Activated CD4-positive, alpha-beta T cell treated with anti-CD3 and anti-CD28 coated beads for 48 hours (primary cell): ENCODE data around the gene TNNT2.

Experiments used
- DNase-seq: peaks from one replicate; pipeline ENCODE4 v3.0.0-alpha.2; 2020

TNNT2 gene

GRCh38 chr1:201354901-201355295 lies 22.6 kb downstream of the TNNT2 start:
- no peak for DNase-seq

DNA sequence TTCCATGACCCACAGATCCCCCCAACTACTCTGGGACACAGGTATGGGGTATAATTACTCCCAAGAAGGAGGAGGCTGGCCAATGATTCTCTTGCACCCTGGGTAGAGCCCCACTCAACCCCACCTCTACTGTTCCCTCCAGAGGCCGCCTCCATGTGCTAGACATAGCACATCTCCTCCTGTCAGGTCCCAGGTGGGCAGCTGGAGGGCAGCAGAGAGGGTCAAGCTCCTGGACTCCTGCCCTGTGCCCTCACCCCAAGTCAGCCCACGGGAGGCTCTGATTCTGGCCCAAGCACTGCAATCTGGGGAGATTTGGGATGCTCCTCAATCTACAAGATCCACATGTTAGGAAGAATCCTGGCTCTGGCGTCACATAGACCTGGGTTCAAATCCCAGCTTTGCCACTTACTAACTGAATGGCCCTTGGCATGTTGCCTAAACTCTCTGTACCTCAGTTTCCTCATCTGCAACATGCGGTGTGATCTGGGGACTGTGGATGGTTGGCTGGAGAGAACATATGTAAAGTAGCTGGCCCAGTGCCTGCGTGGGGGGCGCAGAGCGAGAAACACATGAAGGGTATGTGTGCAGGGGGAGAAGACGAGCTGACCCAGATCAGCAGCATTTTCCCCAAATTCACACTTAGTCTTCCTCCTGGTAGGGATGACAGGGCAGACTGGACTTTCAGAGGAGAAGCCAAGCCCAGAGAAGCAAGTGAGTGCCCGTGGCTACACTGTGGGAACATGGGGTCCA lies 23.2 kb downstream of the TNNT2 start:
- DNase-seq = no peak

GRCh38 chr1:201353186-201353940 lies 24.1 kb downstream of the TNNT2 start:
- DNase-seq = no peak

DNA sequence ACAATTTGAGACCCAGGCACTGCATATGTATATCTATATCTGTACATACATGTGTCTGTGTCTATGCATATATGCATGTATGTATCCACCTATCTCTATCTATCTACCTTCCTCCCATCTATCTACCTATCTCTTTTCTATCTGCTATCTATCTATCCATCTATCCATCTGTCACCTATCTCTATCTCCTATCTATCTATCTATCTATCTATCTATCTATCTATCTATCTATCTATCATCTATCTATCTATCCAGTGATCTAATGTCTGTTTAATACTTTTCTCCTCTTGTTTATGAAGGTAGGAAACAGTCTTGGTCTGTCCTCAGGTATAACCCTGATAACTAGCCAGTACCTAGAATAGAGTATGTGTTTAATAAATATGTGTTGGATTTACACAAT lies 25.9 kb downstream of the TNNT2 start:
- DNase-seq = no peak

GRCh38 chr1:201350884-201351283 lies 26.6 kb downstream of the TNNT2 start:
- DNase-seq = no peak

DNA sequence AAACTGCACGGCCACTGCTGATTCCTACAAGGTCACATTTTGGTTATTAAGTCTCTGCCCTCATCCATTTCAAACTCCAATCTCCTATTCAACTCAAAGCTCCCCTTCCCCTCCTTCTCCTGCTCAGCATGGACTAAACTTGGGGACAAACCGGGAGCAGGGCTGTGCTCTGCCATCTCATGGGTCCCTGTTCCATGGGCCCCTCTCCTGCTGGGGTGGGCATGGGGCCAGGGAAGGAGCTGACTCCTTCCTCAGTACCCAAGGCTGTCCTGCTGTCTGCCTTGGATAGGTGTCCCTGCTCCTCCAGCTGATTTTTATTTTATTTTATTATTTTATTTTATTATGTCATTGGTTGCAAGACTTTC lies 27.1 kb downstream of the TNNT2 start:
- DNase-seq = no peak

- DNase-seq = no peak
These were observed 28.4 kb downstream of the TNNT2 start for GRCh38 chr1:201349092-201349491.

DNA sequence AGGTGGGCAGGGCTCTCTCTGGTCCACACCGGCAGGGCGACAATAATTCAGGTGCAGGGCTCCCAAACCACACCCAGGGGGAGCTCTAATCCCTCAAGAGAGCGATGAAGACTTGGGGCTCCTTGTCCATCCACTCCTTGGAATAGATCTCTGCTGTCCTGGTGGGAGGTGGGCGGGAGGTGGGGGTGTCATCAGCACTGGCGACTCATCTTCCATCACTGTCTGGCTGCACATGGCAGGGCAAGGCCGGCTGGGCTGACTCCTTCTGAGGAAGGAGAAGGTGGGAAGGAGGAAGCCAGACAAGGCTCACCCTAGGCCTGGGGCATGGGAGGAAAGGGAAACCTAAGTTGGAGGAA lies 29.3 kb downstream of the TNNT2 start:
- DNase-seq = peak; percentile 54

- no peak for DNase-seq
These were observed 29.8 kb downstream of the TNNT2 start for GRCh38 chr1:201347498-201348210.

DNA sequence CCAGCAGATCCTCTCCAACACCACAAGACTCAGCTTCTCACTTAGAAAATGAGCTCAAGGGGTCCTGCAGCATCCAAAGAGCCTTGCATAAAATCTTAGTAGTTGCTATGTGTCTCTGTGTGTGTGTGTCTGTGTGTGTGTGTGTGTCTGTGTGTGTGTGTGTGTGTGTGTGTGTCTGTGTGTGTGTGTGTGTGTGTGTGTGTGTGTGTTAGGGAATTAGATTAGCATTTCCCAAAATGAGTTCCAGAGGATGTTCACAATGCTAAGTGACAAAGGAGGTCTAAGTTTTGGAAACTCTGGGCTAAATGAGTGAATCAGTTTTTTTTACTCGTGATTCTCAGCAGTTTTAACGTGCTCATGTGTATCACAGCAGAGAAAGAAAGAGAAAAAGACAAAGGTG lies 30.5 kb downstream of the TNNT2 start:
- DNase-seq = no peak

DNA sequence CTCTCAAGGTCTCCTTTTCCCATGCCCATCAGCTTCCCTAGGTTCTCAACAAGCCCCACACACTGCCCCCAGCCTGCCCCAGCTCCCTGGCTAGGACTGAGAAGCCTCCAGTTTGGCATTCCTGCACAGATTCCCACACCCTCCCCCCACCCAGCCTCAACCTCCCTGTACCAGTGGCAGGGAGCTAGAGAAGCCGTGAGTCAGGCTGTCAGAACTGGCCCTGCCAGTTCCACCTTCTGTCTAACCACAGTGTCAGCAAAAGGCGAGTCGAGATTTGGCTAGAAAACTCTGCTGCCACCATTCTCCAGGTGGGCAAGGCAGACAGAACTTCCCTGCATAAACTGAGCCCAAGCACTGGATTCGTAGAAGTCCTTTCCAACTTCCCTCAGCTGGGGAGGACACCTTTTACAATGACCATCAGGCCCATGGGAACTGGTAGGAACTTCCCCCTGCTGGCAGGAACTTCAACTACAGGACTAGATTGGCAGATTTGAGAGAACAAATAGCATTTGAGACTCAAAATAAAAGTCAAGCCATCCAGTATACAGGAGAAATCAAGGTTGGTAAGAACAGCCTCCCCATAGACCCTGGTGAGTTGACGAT lies 31.0 kb downstream of the TNNT2 start:
- DNase-seq = peak; percentile 12

- DNase-seq = no peak
These were observed 32.5 kb downstream of the TNNT2 start for GRCh38 chr1:201345081-201345355.

- no peak for DNase-seq
These were observed 33.0 kb downstream of the TNNT2 start for GRCh38 chr1:201344206-201345080.

DNA sequence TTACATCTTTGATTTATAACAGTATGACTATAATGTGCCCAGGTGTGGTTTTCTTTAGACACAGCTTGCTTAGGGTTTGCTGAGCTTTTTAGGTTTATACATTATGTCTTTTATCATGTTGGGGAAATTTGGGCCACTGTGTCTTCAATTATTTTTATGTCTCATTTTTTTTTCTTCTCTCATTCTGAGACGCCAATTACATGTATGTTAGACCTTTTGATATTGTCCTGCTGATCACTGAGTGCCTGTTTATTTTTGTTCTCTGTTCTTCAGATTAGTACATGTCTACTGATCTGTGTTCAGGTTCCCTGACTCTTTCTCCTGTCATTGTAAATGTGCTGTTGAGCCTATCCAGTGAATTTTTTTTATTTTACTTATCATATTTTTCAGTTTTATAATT lies 36.1 kb downstream of the TNNT2 start:
- DNase-seq = no peak

- DNase-seq = no peak
These were observed 40.6 kb downstream of the TNNT2 start for GRCh38 chr1:201336711-201337450.

DNA sequence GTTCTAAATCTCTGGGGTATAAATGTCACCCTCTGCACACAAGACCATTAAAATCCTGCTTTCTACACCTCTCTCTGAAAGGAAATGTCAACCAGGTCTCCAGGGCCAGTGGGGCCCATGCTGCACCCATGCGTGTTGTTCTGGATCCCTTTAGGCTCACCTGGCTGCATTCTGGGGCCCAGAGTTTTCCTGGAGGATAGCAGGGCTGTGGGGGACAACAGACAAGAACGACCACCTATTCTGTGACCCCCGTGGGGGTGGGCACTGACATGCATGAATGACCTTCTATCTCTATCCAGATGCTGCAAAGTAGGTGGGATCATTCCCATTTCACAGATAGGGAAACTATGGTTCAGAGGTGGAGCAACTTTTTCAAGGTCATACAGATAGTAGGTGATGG lies 41.6 kb downstream of the TNNT2 start:
- DNase-seq = no peak

- DNase-seq = no peak
These were observed 42.2 kb downstream of the TNNT2 start for GRCh38 chr1:201335174-201335870.

GRCh38 chr1:201334325-201335173 lies 42.9 kb downstream of the TNNT2 start:
- no peak for DNase-seq

GRCh38 chr1:201332616-201333335 lies 44.7 kb downstream of the TNNT2 start:
- no peak for DNase-seq

DNA sequence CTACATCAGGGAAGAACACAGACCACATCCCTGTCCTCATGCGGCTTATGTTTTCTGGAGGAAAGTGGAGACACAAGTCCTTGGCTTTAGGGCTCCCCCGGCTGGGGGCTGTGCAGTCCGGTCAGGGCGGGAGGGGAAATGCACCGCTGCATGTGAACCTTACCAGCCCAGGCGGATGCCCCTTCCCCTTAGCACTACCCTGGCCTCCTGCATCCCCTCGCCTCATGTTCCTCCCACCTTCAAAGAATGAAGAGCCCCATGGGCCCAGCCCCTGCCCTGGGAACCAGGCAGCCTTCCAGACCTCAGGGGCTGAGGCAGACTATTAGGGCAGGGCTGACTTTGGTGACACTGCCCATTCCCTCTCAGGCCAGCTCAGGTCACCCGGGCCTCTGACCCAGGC lies 45.5 kb downstream of the TNNT2 start:
- DNase-seq = no peak
